Suprapubic skin (tissue), 4 donors: ENCODE data around the gene KCNJ16.

ENCODE experiments used
- EP300 ChIP-seq: sonication (generic); formaldehyde crosslinking; IDR thresholded peaks from one replicate; pipeline ENCODE4 v1.6.1; 2017; ENCODE audit warnings: antibody characterized with exemption
- POLR2A ChIP-seq, 2 donors: fragments of 450-650 bp; IDR thresholded peaks; one replicate each; pipeline ENCODE4 v1.6.1; 2017; ENCODE audit warnings: antibody characterized with exemption in 2 of 2, mild to moderate bottlenecking in 2 of 2, moderate library complexity in 2 of 2
- POLR2AphosphoS5 ChIP-seq, 3 donors: sonication (generic); formaldehyde crosslinking; IDR thresholded peaks; one replicate each; pipeline ENCODE4 v1.6.1; 2017; ENCODE audit warnings: antibody characterized with exemption in 3 of 3
- TF ChIP-seq, protein P1 (sequence below), 2 donors: fragments of 200-600 bp in 1 of 2; fragments of 450-650 bp in 1 of 2; sonication (generic) in 1 of 2; IDR thresholded peaks; one replicate each; pipeline ENCODE4 v1.5.1; 2016 to 2019; ENCODE audit warnings: antibody characterized with exemption in 2 of 2, mild to moderate bottlenecking in 1 of 2, moderate library complexity in 1 of 2

DNA sequence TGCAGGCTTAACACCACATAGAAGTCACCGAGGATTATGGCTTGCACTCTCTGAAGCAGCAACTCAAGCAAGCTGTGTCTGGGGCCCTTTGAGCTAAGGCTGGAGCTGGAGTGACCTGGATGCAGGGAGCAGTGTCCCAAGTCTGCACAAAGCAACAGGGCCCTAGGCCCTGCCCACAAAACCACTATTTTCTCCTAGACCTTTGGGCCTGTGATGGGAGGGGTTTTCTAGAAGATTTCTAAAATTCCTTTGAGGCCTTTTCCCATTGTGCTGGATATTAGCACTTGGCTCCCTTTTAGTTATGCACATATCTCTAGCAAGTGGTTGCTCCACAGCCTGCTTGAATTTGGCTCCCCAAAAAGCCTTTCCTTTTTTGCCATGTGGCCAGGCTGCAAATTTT is 44.5 kb downstream of the KCNJ16 start:
- TF ChIP-seq, protein P1, sequence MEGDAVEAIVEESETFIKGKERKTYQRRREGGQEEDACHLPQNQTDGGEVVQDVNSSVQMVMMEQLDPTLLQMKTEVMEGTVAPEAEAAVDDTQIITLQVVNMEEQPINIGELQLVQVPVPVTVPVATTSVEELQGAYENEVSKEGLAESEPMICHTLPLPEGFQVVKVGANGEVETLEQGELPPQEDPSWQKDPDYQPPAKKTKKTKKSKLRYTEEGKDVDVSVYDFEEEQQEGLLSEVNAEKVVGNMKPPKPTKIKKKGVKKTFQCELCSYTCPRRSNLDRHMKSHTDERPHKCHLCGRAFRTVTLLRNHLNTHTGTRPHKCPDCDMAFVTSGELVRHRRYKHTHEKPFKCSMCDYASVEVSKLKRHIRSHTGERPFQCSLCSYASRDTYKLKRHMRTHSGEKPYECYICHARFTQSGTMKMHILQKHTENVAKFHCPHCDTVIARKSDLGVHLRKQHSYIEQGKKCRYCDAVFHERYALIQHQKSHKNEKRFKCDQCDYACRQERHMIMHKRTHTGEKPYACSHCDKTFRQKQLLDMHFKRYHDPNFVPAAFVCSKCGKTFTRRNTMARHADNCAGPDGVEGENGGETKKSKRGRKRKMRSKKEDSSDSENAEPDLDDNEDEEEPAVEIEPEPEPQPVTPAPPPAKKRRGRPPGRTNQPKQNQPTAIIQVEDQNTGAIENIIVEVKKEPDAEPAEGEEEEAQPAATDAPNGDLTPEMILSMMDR (IDR thresholded peaks at IDR 0.05) = no peak
- TF ChIP-seq EP300 = no peak
- no peak for TF ChIP-seq POLR2AphosphoS5 (IDR thresholded peaks at IDR 0.05)
- TF ChIP-seq POLR2A (IDR thresholded peaks at IDR 0.05) = no peak
